Left kidney (tissue), 2 donors: Measurements from ENCODE around the gene IFI27. TPM values are rescaled to one million over a fixed set of nuclear protein-coding genes. Genes with fewer than 3 reads are reported as not detected.

Experiments
- DNase-seq: peaks from one replicate; pipeline ENCODE4 v3.0.0-alpha.2; 2013
- polyA plus RNA-seq: library from polyadenylated mRNA; unstranded; fragments of 120-200 nt; gene quantifications from one replicate; pipeline ENCODE4 v1.2.1, GENCODE V29; 2013; ENCODE audit not compliant: insufficient read length

The IFI27 gene
- polyA plus RNA-seq, 1 donor = 5.5 TPM

- DNase-seq = no peak
These were observed 15.3 kb downstream of the IFI27 start for GRCh38 chr14:94125659-94126418.

- DNase-seq = no peak
These were observed 15.8 kb downstream of the IFI27 start for GRCh38 chr14:94126419-94126677.

GRCh38 chr14:94126800-94127199 lies 16.3 kb downstream of the IFI27 start:
- DNase-seq = no peak

GRCh38 chr14:94127330-94127729 lies 16.8 kb downstream of the IFI27 start:
- DNase-seq = no peak

GRCh38 chr14:94128216-94128839 lies 17.8 kb downstream of the IFI27 start:
- DNase-seq = no peak

- DNase-seq = peak; percentile 81
These were observed 18.7 kb downstream of the IFI27 start, which contains the start of gene IFI27L2 for GRCh38 chr14:94129111-94129757. IFI27L2 (minus strand) TSS chr14:94129604; CDS start chr14:94129564, 40 bp downstream.

- DNase-seq = peak; percentile 42
These were observed 19.4 kb downstream of the IFI27 start for GRCh38 chr14:94129758-94130414.

- DNase-seq = peak; percentile 74
These were observed 21.9 kb downstream of the IFI27 start for GRCh38 chr14:94132285-94132887.

GRCh38 chr14:94135476-94135875 lies 24.9 kb downstream of the IFI27 start:
- no peak for DNase-seq

GRCh38 chr14:94136575-94137331 lies 26.2 kb downstream of the IFI27 start:
- peak; percentile 77 for DNase-seq

GRCh38 chr14:94138251-94138650 lies 27.7 kb downstream of the IFI27 start:
- no peak for DNase-seq

- no peak for DNase-seq
These were observed 28.5 kb downstream of the IFI27 start for GRCh38 chr14:94139006-94139405.

GRCh38 chr14:94139421-94139820 lies 28.9 kb downstream of the IFI27 start:
- no peak for DNase-seq

GRCh38 chr14:94142247-94142646 lies 31.7 kb downstream of the IFI27 start:
- no peak for DNase-seq

- no peak for DNase-seq
These were observed 32.3 kb downstream of the IFI27 start for GRCh38 chr14:94142836-94143235.

GRCh38 chr14:94143239-94143638 lies 32.7 kb downstream of the IFI27 start:
- DNase-seq = no peak

GRCh38 chr14:94143711-94144110 lies 33.2 kb downstream of the IFI27 start:
- DNase-seq = no peak

GRCh38 chr14:94144765-94145164 lies 34.2 kb downstream of the IFI27 start:
- no peak for DNase-seq

GRCh38 chr14:94145902-94146527 lies 35.5 kb downstream of the IFI27 start:
- DNase-seq = no peak

- DNase-seq = no peak
These were observed 42.1 kb downstream of the IFI27 start for GRCh38 chr14:94152676-94153075.

GRCh38 chr14:94153750-94154342 lies 43.3 kb downstream of the IFI27 start:
- DNase-seq = no peak
